K562 (cell line): ENCODE results near the gene VPS37D. TPM values are rescaled to one million over a fixed set of nuclear protein-coding genes. Genes with fewer than 3 reads are reported as not detected.

Experiments
- ATF1 ChIP-seq, 2 experiments: fragments of 450-650 bp in 1 of 2; IDR thresholded peaks; 2 replicates each; pipeline ENCODE4 v1.6.1; 2016; ENCODE audit warnings: missing compliant biosample characterization in 1 of 2, missing genetic modification characterization in 1 of 2
- ELF1 ChIP-seq: fragments of 200-800 bp; sonication (Bioruptor generic); IDR thresholded peaks from 2 replicates; pipeline ENCODE4 v1.6.1; 2016; ENCODE audit warnings: missing genetic modification characterization, missing compliant biosample characterization
- ESRRA ChIP-seq: fragments of 450-650 bp; IDR thresholded peaks from 2 replicates; pipeline ENCODE4 v1.6.1; 2014; ENCODE audit warnings: low read depth, mild to moderate bottlenecking, moderate library complexity, borderline replicate concordance
- FOXJ3 ChIP-seq: sonication (generic); formaldehyde crosslinking; IDR thresholded peaks from 2 replicates; pipeline ENCODE4 v1.4.0; 2020; ENCODE audit warnings: mild to moderate bottlenecking, missing genetic modification reagents
- GATAD2A ChIP-seq: fragments of 450-650 bp; IDR thresholded peaks from 2 replicates; pipeline ENCODE4 v1.6.1; 2017
- HBP1 ChIP-seq: fragments of 450-650 bp; formaldehyde crosslinking; IDR thresholded peaks from 2 replicates; pipeline ENCODE4 v1.4.0; 2022; ENCODE audit warnings: missing genetic modification characterization
- PHF21A ChIP-seq: fragments of 450-650 bp; IDR thresholded peaks from 2 replicates; pipeline ENCODE4 v1.6.1; 2017; ENCODE audit warnings: low read depth, borderline replicate concordance
- POLR2G ChIP-seq: fragments of 200-400 bp; formaldehyde crosslinking; IDR thresholded peaks from 2 replicates; pipeline ENCODE4 v1.6.1; 2017; ENCODE audit warnings: low read depth, mild to moderate bottlenecking, antibody characterized with exemption, low read length, moderate library complexity
- SNIP1 ChIP-seq: fragments of 450-650 bp; IDR thresholded peaks from 2 replicates; pipeline ENCODE4 v1.7.1; 2017; ENCODE audit warnings: low read depth, mild to moderate bottlenecking
- SNRNP70 ChIP-seq: fragments of 200-400 bp; formaldehyde crosslinking; optimal IDR thresholded peaks from 2 replicates; pipeline ENCODE3; 2017; ENCODE audit warnings: low read depth, low read length
- ZNF133 ChIP-seq: fragments of 250-450 bp; sonication (Bioruptor Pico); IDR thresholded peaks from 2 replicates; pipeline ENCODE4 v1.4.0; 2020; ENCODE audit warnings: mild to moderate bottlenecking
- ZNF143 ChIP-seq: sonication (generic); formaldehyde crosslinking; IDR thresholded peaks from 2 replicates; pipeline ENCODE4 v1.9.0; 2022; ENCODE audit warnings: mild to moderate bottlenecking, missing genetic modification reagents
- ZNF584 ChIP-seq: fragments of 200-800 bp; sonication (Bioruptor generic); IDR thresholded peaks from 2 replicates; pipeline ENCODE4 v1.6.1; 2016; ENCODE audit warnings: low read depth, mild to moderate bottlenecking, missing genetic modification characterization, missing compliant biosample characterization
- ZNF639 ChIP-seq, 2 experiments: fragments of 200-800 bp in 1 of 2; sonication (Bioruptor generic) in 1 of 2; sonication (generic) in 1 of 2; formaldehyde crosslinking in 1 of 2; IDR thresholded peaks in 1 of 2; conservative IDR thresholded peaks in 1 of 2; 2 replicates each; pipeline versions ENCODE4 v1.5.0 to v1.6.1; 2016 to 2020; ENCODE audit warnings: missing compliant biosample characterization in 1 of 2, missing genetic modification characterization in 1 of 2, missing genetic modification reagents in 1 of 2
- polyA plus RNA-seq, 8 experiments: library from polyadenylated mRNA; depleted of rRNA in 4 of 8; stranded (reverse) in 5 of 8; unstranded in 3 of 8; fragments of >200 nt; fragmentation: Nextera tagmentation in 2 of 8; fragmentation: Illumina TruSeq in 1 of 8; extraction: Ambion mirVana in 2 of 8; extraction: Trizol in 1 of 8; gene quantifications; 2 replicates each; pipeline versions ENCODE4 v1.2.1 to v1.2.3, GENCODE V29; 2011 to 2014; ENCODE audit warnings: inconsistent platforms in 1 of 8, missing spikeins in 1 of 8
- total RNA-seq, 7 experiments: library from RNA; depleted of rRNA in 6 of 7; stranded (reverse); fragments of >200 nt in 6 of 7; fragmentation: Illumina TruSeq in 2 of 7; extraction: Trizol in 2 of 7; gene quantifications; 2 replicates each; pipeline versions ENCODE4 v1.2.1 to v1.2.3, GENCODE V29; 2011 to 2021; ENCODE audit warnings: low replicate concordance in 1 of 7

VPS37D gene
- total and polyA plus RNA-seq, 9 of the 15 experiments (the other 6 are each of a cell fraction or from before 2014, with no cell fraction given): 0.25 to 2.3 (median 1.0) TPM; not detected in 3

- TF ChIP-seq HBP1 (CRISPR knock-in tag) (no peak), PHF21A (peak; percentile 67; the same call in 1 of the 2 replicates), ELF1 (tag) (peak; percentile 48; the same call in 1 of the 2 replicates), ESRRA (0 out of 2 replicates have a peak, but pooled peaks have one; percentile 53), ZNF584 (CRISPR knock-in tag) (no peak), SNIP1 (no peak), FOXJ3 (CRISPR knock-in tag) (no peak), ZNF639 (CRISPR knock-in tag; conservative IDR thresholded peaks at IDR 0.05 in 1 of 2, IDR thresholded peaks at IDR 0.05 in 1 of 2) (peak in 1 of 2 experiments; percentile 91; a peak in 2 of 4 replicates), ZNF133 (CRISPR knock-in tag) (no peak), GATAD2A (0 out of 2 replicates have a peak, but pooled peaks have one; percentile 66), ZNF143 (CRISPR knock-in tag) (no peak), ATF1 (CRISPR knock-in tag; IDR thresholded peaks at IDR 0.05) (no peak), ATF1 (tag; IDR thresholded peaks at IDR 0.05) (peak; percentile 65), POLR2G (peak; percentile 58; the same call in 1 of the 2 replicates), SNRNP70 (no peak)
Observed at GRCh38 chr7:73667344-73668102, at the start of gene VPS37D (continued).
